Upper lobe of right lung (tissue), 1 donor: ENCODE results near the gene FGF16. TPM values are rescaled to one million over a fixed set of nuclear protein-coding genes. Genes with fewer than 3 reads are reported as not detected.
A peak's percentile ranks its signal among the peaks of the same experiment; 100 is the strongest.

ENCODE experiments used
- ATAC-seq: fragments of 200-7000 bp; cut with Tn5 transposase; one replicate; pipeline ENCODE4 v1.9.1; 2020; ENCODE audit warnings: mild to moderate bottlenecking, moderate library complexity
- DNase-seq: peaks from one replicate; pipeline ENCODE4 v3.0.0-alpha.2; 2020
- H3K27ac ChIP-seq: fragments of 200-600 bp; one replicate; pipeline ENCODE4 v1.8.0; 2022
- H3K27me3 ChIP-seq: fragments of 200-600 bp; one replicate; pipeline ENCODE4 v1.8.0; 2022; ENCODE audit warnings: mild to moderate bottlenecking
- H3K36me3 ChIP-seq: fragments of 200-600 bp; one replicate; pipeline ENCODE4 v1.8.0; 2022
- H3K4me1 ChIP-seq: fragments of 200-600 bp; one replicate; pipeline ENCODE4 v1.8.0; 2022
- H3K4me3 ChIP-seq: fragments of 200-600 bp; one replicate; pipeline ENCODE4 v1.8.0; 2022; ENCODE audit warnings: mild to moderate bottlenecking
- H3K9me3 ChIP-seq: fragments of 200-600 bp; one replicate; pipeline ENCODE4 v1.8.0; 2022
- intact Hi-C: fragments of 100-400 bp; cut with DNase I; formaldehyde crosslinking; loops from one replicate; pipeline ENCODE4 v1.11.0; 2022
- total RNA-seq: library from RNA; stranded (reverse); fragmentation: NEBNext Ultra II Directional; extraction: Animal tissue kit (Norgen Biotek cat#: 25700); gene quantifications from one replicate; pipeline ENCODE4 v1.2.1, GENCODE V29; 2021
- TF ChIP-seq, protein P1 (sequence below): fragments of 200-600 bp; IDR thresholded peaks from one replicate; pipeline ENCODE4 v1.8.0; 2022; ENCODE audit warnings: antibody characterized with exemption
- donor health status: DM: no; HTN: yes; CAD: no; lungs with severe emphysema.

Gene FGF16
- total RNA-seq, 1 donor from 2014 or later: not detected

- Histone ChIP-seq H3K9me3 (no peaks in the 10 kb centered on the region), H3K4me3 (peak overlapping the region; percentile 36), H3K4me1 (no peaks in the 10 kb centered on the region), H3K27me3 (no peaks in the 10 kb centered on the region), H3K36me3 (no peaks in the 10 kb centered on the region), H3K27ac (no peak overlapping the region)
- intact Hi-C loops: no loop called here
- DNase-seq (peak; percentile 44), ATAC-seq (no peak)
- TF ChIP-seq, protein P1, sequence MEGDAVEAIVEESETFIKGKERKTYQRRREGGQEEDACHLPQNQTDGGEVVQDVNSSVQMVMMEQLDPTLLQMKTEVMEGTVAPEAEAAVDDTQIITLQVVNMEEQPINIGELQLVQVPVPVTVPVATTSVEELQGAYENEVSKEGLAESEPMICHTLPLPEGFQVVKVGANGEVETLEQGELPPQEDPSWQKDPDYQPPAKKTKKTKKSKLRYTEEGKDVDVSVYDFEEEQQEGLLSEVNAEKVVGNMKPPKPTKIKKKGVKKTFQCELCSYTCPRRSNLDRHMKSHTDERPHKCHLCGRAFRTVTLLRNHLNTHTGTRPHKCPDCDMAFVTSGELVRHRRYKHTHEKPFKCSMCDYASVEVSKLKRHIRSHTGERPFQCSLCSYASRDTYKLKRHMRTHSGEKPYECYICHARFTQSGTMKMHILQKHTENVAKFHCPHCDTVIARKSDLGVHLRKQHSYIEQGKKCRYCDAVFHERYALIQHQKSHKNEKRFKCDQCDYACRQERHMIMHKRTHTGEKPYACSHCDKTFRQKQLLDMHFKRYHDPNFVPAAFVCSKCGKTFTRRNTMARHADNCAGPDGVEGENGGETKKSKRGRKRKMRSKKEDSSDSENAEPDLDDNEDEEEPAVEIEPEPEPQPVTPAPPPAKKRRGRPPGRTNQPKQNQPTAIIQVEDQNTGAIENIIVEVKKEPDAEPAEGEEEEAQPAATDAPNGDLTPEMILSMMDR: no peak
These were observed 722 bp downstream of the FGF16 start for GRCh38 chrX:77447653-77448569.

DNA sequence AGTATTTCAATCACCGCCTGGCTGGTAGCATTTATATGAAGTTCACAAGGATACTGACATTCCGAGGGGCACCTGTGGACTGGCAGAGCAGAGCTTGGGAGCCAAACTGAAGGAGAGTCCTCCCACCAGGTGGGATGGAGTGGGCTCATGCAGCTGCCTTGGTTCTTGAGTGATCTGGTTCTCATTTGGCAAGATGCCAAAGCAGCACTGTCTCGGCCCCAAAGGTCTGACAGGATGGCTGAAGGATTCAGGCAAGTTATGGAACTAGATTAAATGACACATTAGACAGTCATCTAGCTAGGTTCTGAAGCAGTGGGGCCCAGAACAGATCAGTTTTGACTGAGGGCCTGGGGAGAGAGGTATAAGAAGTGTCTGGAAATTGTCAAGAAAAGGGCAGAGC is 3.2 kb downstream of the FGF16 start:
- Histone ChIP-seq H3K4me1 (no peaks in the 10 kb centered on the region), H3K9me3 (no peaks in the 10 kb centered on the region), H3K27ac (no peak overlapping the region), H3K27me3 (no peaks in the 10 kb centered on the region), H3K36me3 (no peaks in the 10 kb centered on the region), H3K4me3 (no peak overlapping the region)
- DNase-seq: no peak
- intact Hi-C loops: no loop called here
- TF ChIP-seq, protein P1: no peak
- ATAC-seq: no peak

- DNase-seq (no peak), ATAC-seq (no peak)
- Histone ChIP-seq H3K36me3 (no peaks in the 10 kb centered on the region), H3K4me3 (no peak overlapping the region), H3K27ac (no peak overlapping the region), H3K4me1 (no peaks in the 10 kb centered on the region), H3K9me3 (no peaks in the 10 kb centered on the region), H3K27me3 (no peaks in the 10 kb centered on the region)
- TF ChIP-seq, protein P1: no peak
- intact Hi-C loops: no loop called here
These were observed 3.8 kb downstream of the FGF16 start for GRCh38 chrX:77450996-77451395.

- TF ChIP-seq, protein P1: no peak
- intact Hi-C loops: no loop called here
- no peak overlapping the region for H3K27ac ChIP-seq
- H3K27me3 ChIP-seq: no peaks in the 10 kb centered on the region
- H3K4me3 ChIP-seq: no peak overlapping the region
- no peaks in the 10 kb centered on the region for H3K36me3 ChIP-seq
- ATAC-seq (no peak), DNase-seq (no peak)
- H3K4me1 ChIP-seq: no peaks in the 10 kb centered on the region
- no peaks in the 10 kb centered on the region for H3K9me3 ChIP-seq
These were observed 6.0 kb downstream of the FGF16 start for GRCh38 chrX:77453190-77453589.

DNA sequence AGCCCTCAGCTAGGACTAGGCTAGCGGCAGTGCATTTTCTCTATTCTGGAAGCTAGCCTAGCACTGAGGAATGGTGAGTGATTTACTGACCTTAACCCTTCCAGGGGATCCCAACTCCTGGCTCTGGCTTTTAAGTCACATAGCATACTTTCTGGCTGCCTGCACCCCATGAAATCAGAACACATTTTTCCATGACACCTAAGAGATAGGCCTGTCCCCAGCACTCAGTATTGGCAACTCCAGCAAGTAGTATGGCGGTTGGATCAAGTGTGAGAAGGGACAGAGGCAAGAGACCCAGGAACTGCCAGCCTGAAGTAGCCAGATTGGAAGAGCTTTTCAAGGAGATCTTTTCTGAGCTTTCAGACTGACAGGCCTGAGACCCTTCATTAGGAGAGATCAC is 8.2 kb downstream of the FGF16 start:
- Histone ChIP-seq H3K36me3 (no peaks in the 10 kb centered on the region), H3K4me1 (no peaks in the 10 kb centered on the region), H3K27ac (no peak overlapping the region), H3K27me3 (no peaks in the 10 kb centered on the region), H3K4me3 (no peak overlapping the region), H3K9me3 (no peaks in the 10 kb centered on the region)
- ATAC-seq (no peak), DNase-seq (no peak)
- intact Hi-C loops: no loop called here
- TF ChIP-seq, protein P1: no peak
